ENCODE results near the gene PTPRG.

The PTPRG gene

DNA sequence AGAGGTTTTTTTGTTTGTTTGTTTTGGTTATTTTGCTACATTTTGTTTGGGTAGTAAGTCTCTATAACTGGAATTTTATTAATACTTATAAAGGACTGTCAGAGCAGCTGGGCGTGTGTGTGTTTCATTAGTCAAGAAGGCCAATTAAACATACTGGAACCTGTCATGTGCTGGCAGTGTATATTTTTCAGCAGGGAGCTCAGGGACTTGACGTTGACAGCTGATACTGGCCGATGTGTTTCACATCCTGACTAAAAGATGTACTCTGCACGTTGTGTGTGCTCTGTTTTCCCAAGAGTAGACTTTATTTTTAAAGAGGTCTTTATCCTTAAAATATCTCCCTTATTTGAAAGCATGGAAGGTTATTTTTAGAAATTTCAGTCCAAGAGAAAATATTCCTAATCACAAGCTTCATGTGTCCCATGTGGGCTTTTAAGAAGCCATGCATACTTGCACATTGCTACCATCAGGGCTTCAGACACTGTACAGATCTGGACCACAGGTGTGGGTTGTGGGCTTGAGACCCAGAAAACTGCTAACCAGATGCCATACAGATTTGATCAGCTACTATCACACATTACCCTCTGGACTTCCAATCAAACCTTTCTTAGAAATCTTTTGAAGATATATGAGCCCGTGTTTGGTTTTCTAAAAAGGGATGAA is 676.0 kb downstream of the PTPRG start:
- H3K4me1 ChIP-seq (ENCODE audit: insufficient read depth, low read length), result peaks cover 14% of the 10 kb centered on the region; the same call in 1 of the 2 replicates
- no peaks in the 10 kb centered on the region for H3K9me3 ChIP-seq (ENCODE audit: insufficient read depth, low read depth, low read length)
- H3K27ac ChIP-seq (ENCODE audit: low read length), result no peak overlapping the region
- H3K9ac ChIP-seq (ENCODE audit: low read depth, low read length), result no peak overlapping the region
- H3K4me3 ChIP-seq (ENCODE audit: low read length), result no peak overlapping the region
- no peaks in the 10 kb centered on the region for H3K36me3 ChIP-seq (ENCODE audit: insufficient read depth, low read depth, low read length)
- no peaks in the 10 kb centered on the region for H3K27me3 ChIP-seq (ENCODE audit: insufficient read depth, low read length)

DNA sequence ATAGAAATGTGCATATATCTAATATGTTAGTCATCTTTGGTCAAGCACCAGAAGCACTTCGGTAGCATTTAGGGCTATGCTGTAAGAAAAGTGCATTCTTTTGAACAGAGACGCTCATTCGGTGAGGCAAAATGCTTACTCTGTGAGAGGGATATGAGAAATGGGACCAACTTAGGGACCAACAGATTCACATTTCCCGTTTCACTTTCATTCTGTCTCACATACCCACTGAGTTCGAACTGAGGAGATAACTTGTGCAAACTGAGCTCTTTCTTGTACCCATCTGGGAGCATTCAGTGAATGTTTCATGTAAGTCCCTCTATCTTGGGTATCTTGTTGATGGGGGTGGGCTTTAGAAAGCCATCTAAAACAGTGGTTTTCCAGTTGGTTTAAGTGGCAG is 676.6 kb downstream of the PTPRG start:
- Histone ChIP-seq H3K4me1 (ENCODE audit: insufficient read depth, low read length) (peaks cover 20% of the 10 kb centered on the region; the same call in 1 of the 2 replicates), H3K27ac (ENCODE audit: low read length) (no peak overlapping the region), H3K9ac (ENCODE audit: low read depth, low read length) (no peak overlapping the region), H3K36me3 (ENCODE audit: insufficient read depth, low read depth, low read length) (no peaks in the 10 kb centered on the region), H3K9me3 (ENCODE audit: insufficient read depth, low read depth, low read length) (no peaks in the 10 kb centered on the region), H3K27me3 (ENCODE audit: insufficient read depth, low read length) (no peaks in the 10 kb centered on the region), H3K4me3 (ENCODE audit: low read length) (no peak overlapping the region)

DNA sequence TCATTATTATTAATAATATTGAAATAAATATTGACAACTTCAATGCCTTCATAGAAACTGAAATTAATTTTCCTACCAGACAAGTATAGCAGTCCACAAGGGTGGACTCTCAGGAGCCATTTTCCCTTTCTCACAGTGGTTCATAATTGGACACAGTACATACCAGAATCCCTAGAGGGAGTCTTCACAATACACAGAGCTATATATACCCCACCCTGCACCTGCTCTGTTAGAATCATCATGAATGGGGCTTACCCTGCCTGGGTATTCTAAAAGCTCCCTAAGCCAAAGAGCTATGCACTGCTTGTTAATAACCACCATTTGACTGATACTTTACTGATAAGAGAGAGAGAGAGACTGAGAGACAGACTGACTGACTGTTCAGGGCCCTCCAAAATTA is 677.1 kb downstream of the PTPRG start:
- Histone ChIP-seq H3K27me3 (ENCODE audit: insufficient read depth, low read length) (no peaks in the 10 kb centered on the region), H3K27ac (ENCODE audit: low read length) (no peak overlapping the region), H3K4me3 (ENCODE audit: low read length) (no peak overlapping the region), H3K36me3 (ENCODE audit: insufficient read depth, low read depth, low read length) (no peaks in the 10 kb centered on the region), H3K9me3 (ENCODE audit: insufficient read depth, low read depth, low read length) (no peaks in the 10 kb centered on the region), H3K9ac (ENCODE audit: low read depth, low read length) (no peak overlapping the region), H3K4me1 (ENCODE audit: insufficient read depth, low read length) (peaks cover 24% of the 10 kb centered on the region; the same call in 1 of the 2 replicates)

DNA sequence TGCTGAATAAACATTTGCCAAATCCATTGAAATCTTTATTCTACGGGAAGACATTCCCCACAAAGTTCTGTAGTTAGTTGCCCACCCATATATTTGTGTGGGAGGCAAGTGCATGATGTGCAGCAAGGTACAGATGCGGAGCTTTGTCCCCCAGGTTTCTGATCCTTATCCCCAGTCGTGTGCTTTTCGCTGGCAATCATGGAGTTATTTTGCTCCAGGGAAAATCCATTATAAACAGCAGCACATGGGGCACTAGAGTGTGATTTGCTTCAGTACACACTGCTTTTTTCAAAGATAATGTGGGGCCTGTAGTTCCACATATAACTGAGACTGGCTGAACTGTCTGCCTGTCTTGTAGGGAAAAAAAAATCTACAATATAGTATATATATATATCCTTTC is 679.9 kb downstream of the PTPRG start:
- H3K27ac ChIP-seq (ENCODE audit: low read length), result no peak overlapping the region
- no peak overlapping the region for H3K4me3 ChIP-seq (ENCODE audit: low read length)

DNA sequence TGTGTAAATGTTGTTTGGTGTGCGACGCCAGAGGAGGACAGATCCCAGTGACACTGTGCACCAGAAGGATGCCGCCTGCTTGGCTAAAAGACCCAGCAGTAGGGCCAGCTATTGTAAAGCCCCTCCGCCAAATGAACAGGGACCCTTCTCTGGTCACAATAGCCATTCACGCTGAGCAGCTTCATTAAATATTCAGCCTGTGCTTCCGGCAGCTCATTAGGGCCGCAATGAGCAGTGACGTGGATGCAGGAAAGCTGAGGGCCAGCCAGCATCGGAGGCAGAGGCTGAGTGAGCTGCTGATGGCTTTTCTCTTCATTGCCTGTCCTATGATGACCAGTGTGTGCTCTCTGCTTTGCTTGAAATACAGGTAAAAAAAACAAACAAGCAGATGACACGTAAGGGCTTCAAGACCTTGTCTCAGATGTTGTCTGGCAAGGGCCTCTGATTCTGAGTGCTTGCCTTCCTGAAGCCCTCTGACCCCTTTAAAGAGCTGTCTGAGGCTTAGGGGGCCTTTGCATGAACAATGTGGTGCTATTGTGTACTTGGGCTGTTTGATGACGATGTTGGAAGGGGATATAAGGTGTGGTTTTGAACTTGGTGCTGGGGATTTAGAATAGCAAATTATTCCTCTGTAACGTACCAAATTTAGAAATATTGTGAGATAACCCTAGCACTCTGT is 681.6 kb downstream of the PTPRG start:
- no peaks in the 10 kb centered on the region for H3K9me3 ChIP-seq (ENCODE audit: insufficient read depth, low read depth, low read length)
- H3K4me3 ChIP-seq (ENCODE audit: low read length), result peak overlapping the region; percentile 16; the same call in 1 of the 2 replicates
- no peak overlapping the region for H3K27ac ChIP-seq (ENCODE audit: low read length)
- H3K36me3 ChIP-seq (ENCODE audit: insufficient read depth, low read depth, low read length), result peaks cover 10% of the 10 kb centered on the region
- H3K9ac ChIP-seq (ENCODE audit: low read depth, low read length), result peak overlapping the region; percentile 26; the same call in 1 of the 2 replicates
- peaks cover 63% of the 10 kb centered on the region for H3K4me1 ChIP-seq (ENCODE audit: insufficient read depth, low read length)
- H3K27me3 ChIP-seq (ENCODE audit: insufficient read depth, low read length), result no peaks in the 10 kb centered on the region

More for the DNA sequence above, 679.9 kb downstream of the PTPRG start:
- H3K27me3 ChIP-seq (ENCODE audit: insufficient read depth, low read length), result no peaks in the 10 kb centered on the region
- no peaks in the 10 kb centered on the region for H3K9me3 ChIP-seq (ENCODE audit: insufficient read depth, low read depth, low read length)
- H3K4me1 ChIP-seq (ENCODE audit: insufficient read depth, low read length), result peaks cover 50% of the 10 kb centered on the region
- peaks cover 10% of the 10 kb centered on the region for H3K36me3 ChIP-seq (ENCODE audit: insufficient read depth, low read depth, low read length)
- no peak overlapping the region for H3K9ac ChIP-seq (ENCODE audit: low read depth, low read length)

DNA sequence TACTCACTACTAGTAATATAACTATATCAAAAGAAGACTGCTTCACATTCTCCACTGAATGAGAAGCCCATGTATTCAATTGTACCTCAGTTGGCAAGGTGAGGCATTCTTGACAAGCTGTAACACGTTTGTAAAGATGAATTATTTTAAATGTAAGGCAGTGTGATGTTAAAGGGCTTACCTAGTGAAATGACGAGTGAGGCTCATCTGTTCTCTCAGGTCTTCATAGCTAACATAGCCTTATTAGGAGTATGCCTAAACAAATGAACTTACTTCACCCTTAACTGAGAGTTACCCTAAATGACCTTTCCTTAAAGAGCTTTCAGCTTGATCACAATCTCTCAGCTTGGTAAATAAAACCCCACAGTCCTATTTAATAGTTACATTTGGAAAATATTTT is 684.7 kb downstream of the PTPRG start:
- Histone ChIP-seq H3K9me3 (ENCODE audit: insufficient read depth, low read depth, low read length) (no peaks in the 10 kb centered on the region), H3K27me3 (ENCODE audit: insufficient read depth, low read length) (no peaks in the 10 kb centered on the region), H3K36me3 (ENCODE audit: insufficient read depth, low read depth, low read length) (peaks cover 10% of the 10 kb centered on the region), H3K9ac (ENCODE audit: low read depth, low read length) (no peak overlapping the region), H3K4me1 (ENCODE audit: insufficient read depth, low read length) (peaks cover 70% of the 10 kb centered on the region), H3K27ac (ENCODE audit: low read length) (no peak overlapping the region), H3K4me3 (ENCODE audit: low read length) (peak overlapping the region; percentile 28; the same call in 1 of the 2 replicates)

DNA sequence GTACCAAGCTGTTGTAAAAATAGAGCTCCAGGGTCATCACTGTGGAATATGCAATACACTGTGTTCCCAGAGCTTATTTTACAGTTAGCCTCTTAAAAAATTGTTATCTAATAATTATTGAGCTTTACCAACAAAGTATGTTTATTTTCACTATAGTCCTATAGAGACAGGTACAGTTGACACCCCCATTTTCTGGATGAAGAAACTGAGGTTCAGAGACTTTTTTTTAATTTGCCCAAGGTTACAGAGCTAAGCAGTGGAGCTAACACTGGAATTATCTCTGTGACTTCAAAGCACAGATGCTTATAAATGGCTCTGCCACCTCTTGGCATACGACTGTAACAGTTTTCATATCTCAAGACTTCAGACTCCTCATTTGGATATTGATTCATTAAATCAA is 685.6 kb downstream of the PTPRG start:
- no peaks in the 10 kb centered on the region for H3K9me3 ChIP-seq (ENCODE audit: insufficient read depth, low read depth, low read length)
- no peak overlapping the region for H3K27ac ChIP-seq (ENCODE audit: low read length)
- H3K27me3 ChIP-seq (ENCODE audit: insufficient read depth, low read length), result no peaks in the 10 kb centered on the region
- no peak overlapping the region for H3K4me3 ChIP-seq (ENCODE audit: low read length)
- H3K9ac ChIP-seq (ENCODE audit: low read depth, low read length), result no peak overlapping the region
- H3K4me1 ChIP-seq (ENCODE audit: insufficient read depth, low read length), result peaks cover 66% of the 10 kb centered on the region
- peaks cover 10% of the 10 kb centered on the region for H3K36me3 ChIP-seq (ENCODE audit: insufficient read depth, low read depth, low read length)

DNA sequence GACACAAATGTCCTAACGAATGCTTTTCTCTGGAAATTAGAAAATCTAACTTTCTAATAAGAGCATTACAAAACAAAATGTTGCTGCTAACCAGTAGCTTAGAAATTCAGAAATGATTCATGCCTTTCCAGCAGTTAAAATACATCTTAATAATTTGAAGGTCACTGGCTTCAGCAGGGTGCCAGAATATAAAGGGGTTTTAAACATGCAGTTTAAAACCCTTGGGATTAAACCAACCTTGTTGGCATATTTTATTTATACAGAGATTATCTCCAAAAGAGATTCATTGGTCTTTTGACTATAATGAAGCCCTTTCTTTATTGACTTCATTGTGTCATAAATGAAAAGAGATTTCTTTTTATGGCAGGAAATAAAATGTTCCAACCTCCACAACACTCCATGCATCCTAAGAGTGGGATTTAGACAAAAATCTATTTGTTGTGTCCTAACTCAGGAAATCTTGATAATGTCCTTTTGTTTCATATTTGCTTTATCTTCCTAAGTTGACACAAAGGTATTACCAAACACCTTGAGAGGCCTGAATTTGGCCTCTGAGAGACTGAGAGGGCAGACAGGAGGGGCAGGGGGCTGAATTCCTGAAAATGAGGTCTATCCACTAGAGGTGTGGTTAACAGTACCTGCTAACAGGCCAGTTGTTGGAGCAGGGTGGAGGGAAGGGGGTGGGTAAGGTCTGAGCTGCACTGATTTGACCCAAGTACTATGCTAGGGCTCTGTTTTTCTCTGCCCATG is 687.5 kb downstream of the PTPRG start:
- no peak overlapping the region for H3K4me3 ChIP-seq (ENCODE audit: low read length)
- no peaks in the 10 kb centered on the region for H3K27me3 ChIP-seq (ENCODE audit: insufficient read depth, low read length)
- H3K9ac ChIP-seq (ENCODE audit: low read depth, low read length), result no peak overlapping the region
- peaks cover 48% of the 10 kb centered on the region for H3K4me1 ChIP-seq (ENCODE audit: insufficient read depth, low read length)
- peaks cover 8% of the 10 kb centered on the region for H3K36me3 ChIP-seq (ENCODE audit: insufficient read depth, low read depth, low read length)
- no peak overlapping the region for H3K27ac ChIP-seq (ENCODE audit: low read length)
- H3K9me3 ChIP-seq (ENCODE audit: insufficient read depth, low read depth, low read length), result no peaks in the 10 kb centered on the region

DNA sequence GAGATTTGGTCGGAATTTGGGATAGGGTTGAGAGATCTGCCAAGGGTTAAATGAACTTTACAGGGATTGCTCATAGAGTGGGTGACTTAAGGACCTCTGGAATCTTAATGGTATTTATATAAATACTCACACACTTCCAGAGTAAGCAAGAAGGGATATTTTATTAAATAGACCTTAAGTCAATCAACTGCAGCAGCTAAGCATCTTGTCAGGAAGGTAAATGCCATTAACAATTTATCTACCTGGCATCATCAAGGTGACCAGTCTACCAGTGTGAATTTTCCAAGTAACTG is 688.1 kb downstream of the PTPRG start:
- Histone ChIP-seq H3K4me1 (ENCODE audit: insufficient read depth, low read length) (peaks cover 43% of the 10 kb centered on the region), H3K4me3 (ENCODE audit: low read length) (no peak overlapping the region), H3K27me3 (ENCODE audit: insufficient read depth, low read length) (no peaks in the 10 kb centered on the region)

DNA sequence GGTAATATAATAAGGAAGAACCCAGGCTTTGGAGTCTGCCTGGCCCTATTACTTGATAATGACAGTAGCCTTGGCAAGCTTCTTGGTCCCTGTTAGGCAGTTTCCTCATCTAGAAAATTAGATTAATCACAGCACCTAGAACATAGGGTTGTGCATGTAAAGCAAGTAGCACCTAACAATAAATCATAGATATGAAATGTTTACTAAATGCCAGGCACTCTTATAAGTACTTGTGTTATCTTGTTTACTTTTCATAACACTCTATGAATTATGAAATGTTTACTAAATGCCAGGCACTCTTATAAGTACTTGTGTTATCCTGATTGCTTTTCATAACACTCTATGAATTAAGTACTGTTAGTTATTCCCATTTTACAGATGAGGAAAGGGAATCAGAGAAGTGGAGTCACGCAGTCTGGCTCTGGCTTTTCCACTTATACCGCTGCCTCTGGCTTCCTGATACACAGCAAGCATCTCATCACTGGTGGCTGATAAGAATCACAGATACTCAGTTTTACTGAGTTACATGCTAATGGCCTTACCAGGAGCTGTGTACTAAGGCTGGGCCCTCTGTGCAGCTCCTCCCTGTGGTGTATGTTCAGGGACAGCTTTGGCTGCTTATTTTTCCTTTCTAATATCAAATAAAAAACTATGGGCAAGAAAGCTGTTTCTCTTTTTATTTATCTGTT is 688.6 kb downstream of the PTPRG start:
- Histone ChIP-seq H3K9ac (ENCODE audit: low read depth, low read length) (no peak overlapping the region), H3K4me3 (ENCODE audit: low read length) (no peak overlapping the region), H3K27me3 (ENCODE audit: insufficient read depth, low read length) (no peaks in the 10 kb centered on the region), H3K4me1 (ENCODE audit: insufficient read depth, low read length) (peaks cover 38% of the 10 kb centered on the region), H3K36me3 (ENCODE audit: insufficient read depth, low read depth, low read length) (peaks cover 2% of the 10 kb centered on the region; the same call in 1 of the 2 replicates), H3K27ac (ENCODE audit: low read length) (no peak overlapping the region), H3K9me3 (ENCODE audit: insufficient read depth, low read depth, low read length) (no peaks in the 10 kb centered on the region)

More for the DNA sequence above, 688.1 kb downstream of the PTPRG start:
- H3K27ac ChIP-seq (ENCODE audit: low read length), result no peak overlapping the region
- H3K36me3 ChIP-seq (ENCODE audit: insufficient read depth, low read depth, low read length), result peaks cover 3% of the 10 kb centered on the region; the same call in 1 of the 2 replicates
- H3K9me3 ChIP-seq (ENCODE audit: insufficient read depth, low read depth, low read length), result no peaks in the 10 kb centered on the region
- H3K9ac ChIP-seq (ENCODE audit: low read depth, low read length), result no peak overlapping the region

DNA sequence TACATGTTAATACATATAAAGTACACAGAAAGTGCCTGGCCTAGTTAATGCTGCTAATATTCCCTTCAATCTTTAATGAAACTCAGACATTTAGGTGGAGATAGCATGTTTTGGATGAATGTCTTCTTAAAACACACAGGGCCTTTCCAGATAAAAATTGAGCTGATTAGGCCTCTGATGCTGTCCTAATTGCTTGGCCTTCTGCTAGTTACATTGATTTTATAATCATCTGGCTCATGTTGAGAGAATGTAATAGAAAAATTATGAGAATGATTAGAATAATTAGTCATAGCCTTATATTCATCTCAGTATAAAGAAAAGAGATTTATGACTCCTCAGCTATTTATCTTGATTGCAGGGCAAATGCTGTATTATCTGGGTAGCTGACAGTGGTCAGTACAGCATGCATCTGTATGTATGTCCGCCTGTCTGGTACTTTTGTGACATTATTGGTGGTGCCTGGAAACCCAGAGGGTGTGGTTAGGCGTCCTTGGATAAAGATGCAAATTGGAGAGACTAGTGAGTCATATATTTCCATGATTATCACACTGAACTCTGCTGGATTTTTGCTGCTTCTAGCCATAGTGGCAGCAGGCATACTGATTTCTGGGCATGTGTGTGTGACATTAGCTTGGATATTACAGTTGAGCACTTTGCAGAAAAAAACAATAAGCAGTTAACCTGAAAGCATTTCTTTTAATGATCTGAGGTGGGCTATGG is 691.2 kb downstream of the PTPRG start:
- Histone ChIP-seq H3K27ac (ENCODE audit: low read length) (no peak overlapping the region), H3K9ac (ENCODE audit: low read depth, low read length) (no peak overlapping the region), H3K4me1 (ENCODE audit: insufficient read depth, low read length) (peaks cover 16% of the 10 kb centered on the region; the same call in 1 of the 2 replicates), H3K4me3 (ENCODE audit: low read length) (no peak overlapping the region), H3K36me3 (ENCODE audit: insufficient read depth, low read depth, low read length) (peaks cover 11% of the 10 kb centered on the region; the same call in 1 of the 2 replicates), H3K9me3 (ENCODE audit: insufficient read depth, low read depth, low read length) (no peaks in the 10 kb centered on the region), H3K27me3 (ENCODE audit: insufficient read depth, low read length) (no peaks in the 10 kb centered on the region)

Data from iPS-20b (cell line).